ENCODE data around the gene LCE1B.

LCE1B gene

GRCh38 chr1:152855661-152856060 is 43.9 kb downstream of the LCE1B start:
- no peak for DNase-seq (ENCODE audit: low spot score)
- in situ Hi-C loops (cut with MboI; ENCODE audit: low sequenced_read_pairs, unreplicated experiment): no loop called here
- no peak for TF ChIP-seq CTCF (IDR thresholded peaks at IDR 0.05; ENCODE audit: borderline replicate concordance, control extremely low read depth, extremely low read depth, insufficient read depth, missing control alignments)

- in situ Hi-C loops (cut with MboI; ENCODE audit: low sequenced_read_pairs, unreplicated experiment): no loop called here
- TF ChIP-seq CTCF (IDR thresholded peaks at IDR 0.05; ENCODE audit: borderline replicate concordance, control extremely low read depth, extremely low read depth, insufficient read depth, missing control alignments): no peak
Observed at GRCh38 chr1:152858062-152858461, 46.3 kb downstream of the LCE1B start.

GRCh38 chr1:152859696-152860095 is 47.9 kb downstream of the LCE1B start, which contains the start of gene LCE7A:
TSS of gene LCE7A (plus strand) at chr1:152859996. CDS start at chr1:152860698, 702 bp downstream.
- TF ChIP-seq CTCF (IDR thresholded peaks at IDR 0.05; ENCODE audit: borderline replicate concordance, control extremely low read depth, extremely low read depth, insufficient read depth, missing control alignments): no peak
- in situ Hi-C loops (cut with MboI; ENCODE audit: low sequenced_read_pairs, unreplicated experiment): no loop called here
- DNase-seq (ENCODE audit: low spot score): no peak

More at GRCh38 chr1:152858062-152858461, 46.3 kb downstream of the LCE1B start:
- DNase-seq (ENCODE audit: low spot score): no peak

- TF ChIP-seq CTCF (IDR thresholded peaks at IDR 0.05; ENCODE audit: borderline replicate concordance, control extremely low read depth, extremely low read depth, insufficient read depth, missing control alignments): no peak
- in situ Hi-C loops (cut with MboI; ENCODE audit: low sequenced_read_pairs, unreplicated experiment): no loop called here
- no peak for DNase-seq (ENCODE audit: low spot score)
Observed at GRCh38 chr1:152860129-152860528, 48.4 kb downstream of the LCE1B start.

GRCh38 chr1:152861374-152861773 is 49.6 kb downstream of the LCE1B start:
- no peak for DNase-seq (ENCODE audit: low spot score)
- in situ Hi-C loops (cut with MboI; ENCODE audit: low sequenced_read_pairs, unreplicated experiment): no loop called here
- no peak for TF ChIP-seq CTCF (IDR thresholded peaks at IDR 0.05; ENCODE audit: borderline replicate concordance, control extremely low read depth, extremely low read depth, insufficient read depth, missing control alignments)
